Chondrocyte (in vitro differentiated cells): ENCODE measurements around the gene IVD. TPM values are rescaled to one million over a fixed set of nuclear protein-coding genes. Genes with fewer than 3 reads are reported as not detected.

ENCODE experiments used
- DNase-seq: peaks from one replicate; pipeline ENCODE4 v3.0.0; 2021; ENCODE audit warnings: mixed read lengths, low spot score
- H3K27ac Mint-ChIP-seq: one replicate; pipeline ENCODE4 v1.8.0; 2021; ENCODE audit warnings: mild to moderate bottlenecking, moderate library complexity, mixed read lengths; ENCODE audit not compliant: unreplicated experiment
- H3K27me3 Mint-ChIP-seq: 2 replicates; pipeline ENCODE4 v1.8.0; 2021; ENCODE audit warnings: low read depth, mixed read lengths
- H3K36me3 Mint-ChIP-seq: 2 replicates; pipeline ENCODE4 v1.8.0; 2021; ENCODE audit warnings: low read depth, mixed read lengths
- H3K4me1 Mint-ChIP-seq: 2 replicates; pipeline ENCODE4 v1.8.0; 2021; ENCODE audit warnings: low read depth, mild to moderate bottlenecking, mixed read lengths
- H3K4me3 Mint-ChIP-seq: one replicate; pipeline ENCODE4 v1.8.0; 2021; ENCODE audit warnings: mild to moderate bottlenecking, moderate library complexity, mixed read lengths; ENCODE audit not compliant: unreplicated experiment
- H3K9me3 Mint-ChIP-seq: 2 replicates; pipeline ENCODE4 v1.8.0; 2021; ENCODE audit warnings: low read depth, mixed read lengths
- CTCF ChIP-seq: fragments of 200-600 bp; sonication (generic); IDR thresholded peaks from 2 replicates; pipeline ENCODE4 v1.5.0; 2021; ENCODE audit warnings: antibody characterized with exemption, mild to moderate bottlenecking, moderate library complexity
- total RNA-seq: library from RNA; stranded (reverse); gene quantifications from 3 replicates; pipeline ENCODE4 v1.2.1, GENCODE V29; 2021

IVD gene
- total RNA-seq, 1 donor from 2014 or later, result 42.5 TPM

- Mint-ChIP-seq H3K27me3 (peaks cover 22% of the 10 kb centered on the region), H3K9me3 (no peaks in the 10 kb centered on the region), H3K27ac (no peak overlapping the region), H3K4me1 (peaks cover 42% of the 10 kb centered on the region), H3K4me3 (peak overlapping the region; percentile 68), H3K36me3 (no peaks in the 10 kb centered on the region)
- DNase-seq, result no peak
- no peak for TF ChIP-seq CTCF
These were observed 31.5 kb downstream of the IVD start for GRCh38 chr15:40436892-40437751.

- DNase-seq, result no peak
- TF ChIP-seq CTCF, result no peak
- H3K27me3 Mint-ChIP-seq, result peaks cover 22% of the 10 kb centered on the region
- H3K9me3 Mint-ChIP-seq, result no peaks in the 10 kb centered on the region
- no peaks in the 10 kb centered on the region for H3K36me3 Mint-ChIP-seq
- peak overlapping the region; percentile 35 for H3K4me3 Mint-ChIP-seq
- H3K27ac Mint-ChIP-seq, result no peak overlapping the region
- H3K4me1 Mint-ChIP-seq, result peaks cover 50% of the 10 kb centered on the region
These were observed 32.4 kb downstream of the IVD start for GRCh38 chr15:40437752-40438687.

GRCh38 chr15:40438712-40439111 lies 33.1 kb downstream of the IVD start:
- Mint-ChIP-seq H3K9me3 (no peaks in the 10 kb centered on the region), H3K36me3 (no peaks in the 10 kb centered on the region), H3K27me3 (peaks cover 21% of the 10 kb centered on the region), H3K27ac (peak overlapping the region; percentile 22), H3K4me1 (peaks cover 57% of the 10 kb centered on the region), H3K4me3 (no peak overlapping the region)
- no peak for DNase-seq
- TF ChIP-seq CTCF, result no peak

DNA sequence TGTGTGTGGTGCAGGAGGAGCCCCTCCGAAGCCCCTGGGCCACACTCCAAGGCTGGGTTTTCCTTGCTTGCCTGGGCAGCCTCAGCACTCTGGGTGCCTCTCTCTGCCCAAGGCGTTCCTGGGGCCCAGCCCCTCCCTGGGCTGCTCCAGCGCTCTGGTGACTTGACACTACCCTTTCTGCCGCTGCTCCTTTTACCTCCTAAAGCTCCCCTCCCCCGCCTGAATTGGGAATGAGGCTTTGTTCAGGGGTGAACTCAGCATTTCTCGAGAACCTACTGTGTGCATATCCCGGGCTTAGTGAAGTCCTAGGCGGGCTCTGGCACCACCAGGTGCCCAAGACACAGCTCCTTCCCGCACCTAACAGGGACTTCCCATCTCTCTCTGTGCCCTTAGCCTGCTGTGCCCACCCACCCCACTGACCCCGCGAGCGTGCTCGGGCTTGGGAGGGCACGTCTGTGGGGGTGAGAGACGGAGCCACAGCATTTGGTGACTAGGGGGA lies 33.9 kb downstream of the IVD start:
- H3K4me3 Mint-ChIP-seq, result peak overlapping the region; percentile 96
- H3K4me1 Mint-ChIP-seq, result peaks cover 63% of the 10 kb centered on the region
- H3K27ac Mint-ChIP-seq, result peak overlapping the region; percentile 96
- H3K9me3 Mint-ChIP-seq, result no peaks in the 10 kb centered on the region
- H3K36me3 Mint-ChIP-seq, result no peaks in the 10 kb centered on the region
- DNase-seq, result no peak
- TF ChIP-seq CTCF, result no peak
- H3K27me3 Mint-ChIP-seq, result peaks cover 21% of the 10 kb centered on the region
